GM23338 (cell line): ENCODE results near the gene SAT1. TPM values are rescaled to one million over a fixed set of nuclear protein-coding genes. Genes with fewer than 3 reads are reported as not detected.
"Not testable (repeated sequence)": the region's sequence is repeated elsewhere in the genome, so short reads cannot be mapped to it uniquely, and the experiment has no call there.

Experiments used
- ATAC-seq: fragments of 200-7000 bp; cut with Tn5 transposase; 3 replicates; pipeline ENCODE4 v1.9.1; 2020
- DNase-seq: peaks from one replicate; pipeline ENCODE4 v3.0.0-alpha.2; 2015; ENCODE audit warnings: low spot score
- H2AFZ ChIP-seq: fragments of 200-600 bp; sonication (generic); 2 replicates; pipeline ENCODE4 v1.8.0; 2016; ENCODE audit warnings: antibody characterized with exemption, mild to moderate bottlenecking, moderate library complexity
- H3F3A ChIP-seq: fragments of 200-600 bp; sonication (generic); replicated peaks from 2 replicates; pipeline ENCODE4 v1.8.0; 2017; ENCODE audit warnings: antibody characterized with exemption, mixed run types, low read depth
- H3K27ac ChIP-seq: fragments of 200-600 bp; sonication (generic); 2 replicates; pipeline ENCODE4 v1.6.1; 2016; ENCODE audit warnings: low read depth
- H3K27me3 ChIP-seq: fragments of 200-600 bp; sonication (generic); 2 replicates; pipeline ENCODE4 v1.8.0; 2016; ENCODE audit warnings: mild to moderate bottlenecking, mixed run types, moderate library complexity; ENCODE audit not compliant: insufficient read depth
- H3K36me3 ChIP-seq: fragments of 200-600 bp; sonication (generic); 2 replicates; pipeline ENCODE4 v1.8.0; 2016; ENCODE audit warnings: mild to moderate bottlenecking; ENCODE audit not compliant: insufficient read depth
- H3K4me1 ChIP-seq: fragments of 200-600 bp; sonication (generic); 2 replicates; pipeline ENCODE4 v1.8.0; 2016; ENCODE audit warnings: mild to moderate bottlenecking, moderate library complexity; ENCODE audit not compliant: insufficient read depth
- H3K4me2 ChIP-seq: fragments of 200-600 bp; sonication (generic); 2 replicates; pipeline ENCODE4 v1.7.1; 2017; ENCODE audit warnings: mixed run types
- H3K4me3 ChIP-seq: fragments of 200-600 bp; sonication (generic); 2 replicates; pipeline ENCODE4 v1.6.1; 2016; ENCODE audit warnings: mixed run types
- H3K79me2 ChIP-seq: fragments of 200-600 bp; sonication (generic); replicated peaks from 2 replicates; pipeline ENCODE4 v1.8.0; 2017; ENCODE audit warnings: mild to moderate bottlenecking; ENCODE audit not compliant: insufficient read depth
- H3K9me2 ChIP-seq: fragments of 200-600 bp; sonication (generic); 2 replicates; pipeline ENCODE4 v1.8.0; 2017; ENCODE audit not compliant: insufficient read depth
- H4K20me1 ChIP-seq: fragments of 200-600 bp; sonication (generic); replicated peaks from 2 replicates; pipeline ENCODE4 v1.8.0; 2017; ENCODE audit warnings: mild to moderate bottlenecking; ENCODE audit not compliant: insufficient read depth
- H3K27ac Mint-ChIP-seq: 2 replicates; pipeline ENCODE4 v1.8.0; 2020; ENCODE audit warnings: inconsistent platforms, mild to moderate bottlenecking, moderate library complexity, mixed read lengths
- H3K27me3 Mint-ChIP-seq: 3 replicates; pipeline ENCODE4 v1.8.0; 2022; ENCODE audit warnings: low read depth, mild to moderate bottlenecking, moderate library complexity, mixed read lengths, inconsistent platforms; ENCODE audit not compliant: insufficient read depth, poor library complexity
- H3K36me3 Mint-ChIP-seq: 3 replicates; pipeline ENCODE4 v1.8.0; 2021; ENCODE audit warnings: low read depth, mild to moderate bottlenecking, inconsistent platforms, moderate library complexity, mixed read lengths
- H3K4me1 Mint-ChIP-seq: 3 replicates; pipeline ENCODE4 v1.8.0; 2020; ENCODE audit warnings: mild to moderate bottlenecking, inconsistent platforms, mixed read lengths
- H3K4me3 Mint-ChIP-seq: 3 replicates; pipeline ENCODE4 v1.8.0; 2021; ENCODE audit warnings: moderate library complexity, mild to moderate bottlenecking, inconsistent platforms, mixed read lengths
- H3K9me3 Mint-ChIP-seq: 3 replicates; pipeline ENCODE4 v1.8.0; 2020; ENCODE audit warnings: moderate library complexity, mild to moderate bottlenecking, inconsistent platforms, mixed read lengths
- ETS1 ChIP-seq: IDR thresholded peaks from 2 replicates; pipeline ENCODE4 v1.6.1; 2016; ENCODE audit warnings: antibody characterized with exemption
- EZH2 ChIP-seq: fragments of 200-600 bp; sonication (generic); IDR thresholded peaks from one replicate; pipeline ENCODE4 v1.8.0; 2017; ENCODE audit warnings: antibody characterized with exemption, mild to moderate bottlenecking, low read depth; ENCODE audit not compliant: unreplicated experiment
- EZH2phosphoT487 ChIP-seq: fragments of 200-600 bp; sonication (generic); IDR thresholded peaks from one replicate; pipeline ENCODE4 v1.8.1; 2018; ENCODE audit warnings: antibody characterized with exemption; ENCODE audit not compliant: unreplicated experiment
- JUNB ChIP-seq: IDR thresholded peaks from one replicate; pipeline ENCODE4 v1.6.1; 2016; ENCODE audit warnings: antibody characterized with exemption; ENCODE audit not compliant: unreplicated experiment
- NANOG ChIP-seq: IDR thresholded peaks from 2 replicates; pipeline ENCODE4 v1.6.1; 2016; ENCODE audit warnings: antibody characterized with exemption, borderline replicate concordance
- POLR2AphosphoS5 ChIP-seq: IDR thresholded peaks from 2 replicates; pipeline ENCODE4 v1.6.1; 2016; ENCODE audit warnings: antibody characterized with exemption, low read depth
- REST ChIP-seq: IDR thresholded peaks from one replicate; pipeline ENCODE4 v1.6.1; 2018; ENCODE audit warnings: antibody characterized with exemption; ENCODE audit not compliant: unreplicated experiment
- STAT1 ChIP-seq: IDR thresholded peaks from one replicate; pipeline ENCODE4 v1.6.1; 2016; ENCODE audit warnings: antibody characterized with exemption; ENCODE audit not compliant: unreplicated experiment
- ZNF114 ChIP-seq: fragments of 250-450 bp; sonication (Bioruptor Pico); IDR thresholded peaks from 2 replicates; pipeline ENCODE4 v1.5.0; 2020; ENCODE audit warnings: mild to moderate bottlenecking, moderate library complexity
- ZNF331 ChIP-seq: fragments of 250-450 bp; sonication (Bioruptor Pico); IDR thresholded peaks from 2 replicates; pipeline ENCODE4 v1.5.0; 2020; ENCODE audit warnings: low read depth, mild to moderate bottlenecking, moderate library complexity
- polyA plus RNA-seq: library from polyadenylated mRNA; unstranded; fragments of >200 nt; fragmentation: Nextera tagmentation; extraction: Ambion mirVana; gene quantifications from 2 replicates; pipeline ENCODE4 v1.2.1, GENCODE V29; 2016
- total RNA-seq: library from RNA; depleted of rRNA; stranded (reverse); fragments of >200 nt; shearing (Covaris generic); gene quantifications from 2 replicates; pipeline ENCODE4 v1.2.3, GENCODE V29; 2014
- TF ChIP-seq, protein P1 (sequence below): fragments of 250-450 bp; sonication (Bioruptor Pico); IDR thresholded peaks from 2 replicates; pipeline ENCODE4 v1.5.0; 2020; ENCODE audit warnings: mild to moderate bottlenecking, moderate library complexity

The SAT1 gene
- total and polyA plus RNA-seq, 2 experiments from 2014 or later: 44.1 to 101 TPM

DNA sequence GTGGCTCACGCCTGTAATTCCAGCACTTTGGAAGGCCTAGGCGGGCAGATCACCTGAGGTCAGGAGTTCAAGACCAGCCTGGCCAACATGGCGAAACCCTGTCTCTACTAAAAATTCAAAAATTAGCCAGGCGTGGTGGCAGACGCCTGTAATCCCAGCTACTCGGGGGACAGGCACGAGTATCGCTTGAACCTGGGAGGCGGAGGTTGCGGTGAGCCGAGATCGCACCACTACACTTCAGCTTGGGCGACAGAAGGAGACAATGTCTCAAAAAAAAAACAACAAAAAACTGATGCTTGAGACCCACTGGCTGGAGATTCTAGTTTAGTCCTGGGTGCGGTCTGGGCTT is 39.4 kb upstream of the SAT1 start:
- H3K36me3 Mint-ChIP-seq, H3K27me3 Mint-ChIP-seq, DNase-seq, H3K27me3 ChIP-seq, ATAC-seq, H3K36me3 ChIP-seq, H4K20me1 ChIP-seq, H3F3A ChIP-seq, H3K4me1 Mint-ChIP-seq, H3K9me3 Mint-ChIP-seq, H3K4me1 ChIP-seq, H3K9me2 ChIP-seq: not testable (repeated sequence)
- peak overlapping the region; percentile 39; the same call in 1 of the 2 replicates for H3K27ac ChIP-seq
- Mint-ChIP-seq H3K27ac (peak overlapping the region; percentile 93), H3K4me3 (peak overlapping the region; percentile 89)
- H2AFZ ChIP-seq: peak overlapping the region; percentile 96; the same call in 1 of the 2 replicates
- H3K4me3 ChIP-seq: peak overlapping the region; percentile 71
- H3K79me2 ChIP-seq: peaks cover 35% of the 10 kb centered on the region
- peak overlapping the region; percentile 83 for H3K4me2 ChIP-seq

- H3K27me3 ChIP-seq: no peaks in the 10 kb centered on the region
- no peak for ATAC-seq
- no peaks in the 10 kb centered on the region for H3F3A ChIP-seq
- no peaks in the 10 kb centered on the region for H3K36me3 ChIP-seq
- H4K20me1 ChIP-seq: no peaks in the 10 kb centered on the region
- no peak overlapping the region for H3K27ac Mint-ChIP-seq
- no peak overlapping the region for H2AFZ ChIP-seq
- H3K4me2 ChIP-seq: no peak overlapping the region
- no peak overlapping the region for H3K4me3 Mint-ChIP-seq
- no peak overlapping the region for H3K27ac ChIP-seq
- H3K4me1 Mint-ChIP-seq: peaks cover 4% of the 10 kb centered on the region; the same call in 1 of the 3 replicates
- H3K4me1 ChIP-seq: no peaks in the 10 kb centered on the region
- H3K79me2 ChIP-seq: peaks cover 14% of the 10 kb centered on the region
- no peak overlapping the region for H3K4me3 ChIP-seq
- H3K27me3 Mint-ChIP-seq: no peaks in the 10 kb centered on the region
- no peak for DNase-seq
- no peaks in the 10 kb centered on the region; the same call in 2 of the 3 replicates for H3K36me3 Mint-ChIP-seq
- H3K9me2 ChIP-seq: no peaks in the 10 kb centered on the region
- H3K9me3 Mint-ChIP-seq: no peaks in the 10 kb centered on the region
- TF ChIP-seq, protein P1, sequence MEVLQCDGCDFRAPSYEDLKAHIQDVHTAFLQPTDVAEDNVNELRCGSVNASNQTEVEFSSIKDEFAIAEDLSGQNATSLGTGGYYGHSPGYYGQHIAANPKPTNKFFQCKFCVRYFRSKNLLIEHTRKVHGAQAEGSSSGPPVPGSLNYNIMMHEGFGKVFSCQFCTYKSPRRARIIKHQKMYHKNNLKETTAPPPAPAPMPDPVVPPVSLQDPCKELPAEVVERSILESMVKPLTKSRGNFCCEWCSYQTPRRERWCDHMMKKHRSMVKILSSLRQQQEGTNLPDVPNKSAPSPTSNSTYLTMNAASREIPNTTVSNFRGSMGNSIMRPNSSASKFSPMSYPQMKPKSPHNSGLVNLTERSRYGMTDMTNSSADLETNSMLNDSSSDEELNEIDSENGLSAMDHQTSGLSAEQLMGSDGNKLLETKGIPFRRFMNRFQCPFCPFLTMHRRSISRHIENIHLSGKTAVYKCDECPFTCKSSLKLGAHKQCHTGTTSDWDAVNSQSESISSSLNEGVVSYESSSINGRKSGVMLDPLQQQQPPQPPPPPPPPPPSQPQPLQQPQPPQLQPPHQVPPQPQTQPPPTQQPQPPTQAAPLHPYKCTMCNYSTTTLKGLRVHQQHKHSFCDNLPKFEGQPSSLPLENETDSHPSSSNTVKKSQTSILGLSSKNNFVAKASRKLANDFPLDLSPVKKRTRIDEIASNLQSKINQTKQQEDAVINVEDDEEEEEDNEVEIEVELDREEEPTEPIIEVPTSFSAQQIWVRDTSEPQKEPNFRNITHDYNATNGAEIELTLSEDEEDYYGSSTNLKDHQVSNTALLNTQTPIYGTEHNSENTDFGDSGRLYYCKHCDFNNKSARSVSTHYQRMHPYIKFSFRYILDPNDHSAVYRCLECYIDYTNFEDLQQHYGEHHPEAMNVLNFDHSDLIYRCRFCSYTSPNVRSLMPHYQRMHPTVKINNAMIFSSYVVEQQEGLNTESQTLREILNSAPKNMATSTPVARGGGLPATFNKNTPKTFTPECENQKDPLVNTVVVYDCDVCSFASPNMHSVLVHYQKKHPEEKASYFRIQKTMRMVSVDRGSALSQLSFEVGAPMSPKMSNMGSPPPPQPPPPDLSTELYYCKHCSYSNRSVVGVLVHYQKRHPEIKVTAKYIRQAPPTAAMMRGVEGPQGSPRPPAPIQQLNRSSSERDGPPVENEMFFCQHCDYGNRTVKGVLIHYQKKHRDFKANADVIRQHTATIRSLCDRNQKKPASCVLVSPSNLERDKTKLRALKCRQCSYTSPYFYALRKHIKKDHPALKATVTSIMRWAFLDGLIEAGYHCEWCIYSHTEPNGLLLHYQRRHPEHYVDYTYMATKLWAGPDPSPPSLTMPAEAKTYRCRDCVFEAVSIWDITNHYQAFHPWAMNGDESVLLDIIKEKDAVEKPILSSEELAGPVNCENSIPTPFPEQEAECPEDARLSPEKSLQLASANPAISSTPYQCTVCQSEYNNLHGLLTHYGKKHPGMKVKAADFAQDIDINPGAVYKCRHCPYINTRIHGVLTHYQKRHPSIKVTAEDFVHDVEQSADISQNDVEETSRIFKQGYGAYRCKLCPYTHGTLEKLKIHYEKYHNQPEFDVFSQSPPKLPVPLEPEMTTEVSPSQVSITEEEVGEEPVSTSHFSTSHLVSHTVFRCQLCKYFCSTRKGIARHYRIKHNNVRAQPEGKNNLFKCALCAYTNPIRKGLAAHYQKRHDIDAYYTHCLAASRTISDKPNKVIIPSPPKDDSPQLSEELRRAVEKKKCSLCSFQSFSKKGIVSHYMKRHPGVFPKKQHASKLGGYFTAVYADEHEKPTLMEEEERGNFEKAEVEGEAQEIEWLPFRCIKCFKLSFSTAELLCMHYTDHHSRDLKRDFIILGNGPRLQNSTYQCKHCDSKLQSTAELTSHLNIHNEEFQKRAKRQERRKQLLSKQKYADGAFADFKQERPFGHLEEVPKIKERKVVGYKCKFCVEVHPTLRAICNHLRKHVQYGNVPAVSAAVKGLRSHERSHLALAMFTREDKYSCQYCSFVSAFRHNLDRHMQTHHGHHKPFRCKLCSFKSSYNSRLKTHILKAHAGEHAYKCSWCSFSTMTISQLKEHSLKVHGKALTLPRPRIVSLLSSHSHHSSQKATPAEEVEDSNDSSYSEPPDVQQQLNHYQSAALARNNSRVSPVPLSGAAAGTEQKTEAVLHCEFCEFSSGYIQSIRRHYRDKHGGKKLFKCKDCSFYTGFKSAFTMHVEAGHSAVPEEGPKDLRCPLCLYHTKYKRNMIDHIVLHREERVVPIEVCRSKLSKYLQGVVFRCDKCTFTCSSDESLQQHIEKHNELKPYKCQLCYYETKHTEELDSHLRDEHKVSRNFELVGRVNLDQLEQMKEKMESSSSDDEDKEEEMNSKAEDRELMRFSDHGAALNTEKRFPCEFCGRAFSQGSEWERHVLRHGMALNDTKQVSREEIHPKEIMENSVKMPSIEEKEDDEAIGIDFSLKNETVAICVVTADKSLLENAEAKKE (CRISPR knock-in tag): no peak
- TF ChIP-seq EZH2 (no peak), ZNF114 (CRISPR knock-in tag) (no peak), EZH2phosphoT487 (no peak), REST (no peak), POLR2AphosphoS5 (no peak), NANOG (no peak), ETS1 (no peak), JUNB (no peak), ZNF331 (no peak), STAT1 (no peak)
Measured at GRCh38 chrX:23745786-23746185, 37.2 kb upstream of the SAT1 start.
